ENCODE results near the gene HOXA10.

The HOXA10 gene

GRCh38 chr7:27183682-27184336 is 9.7 kb upstream of the HOXA10 start:
- DNase-seq (ENCODE audit: low read depth), result peak; percentile 78

GRCh38 chr7:27182861-27183681 is 9.0 kb upstream of the HOXA10 start:
- peak; percentile 61 for DNase-seq (ENCODE audit: low read depth)
- peak overlapping the region; percentile 74 for H3K4me3 ChIP-seq (ENCODE audit: low read depth, low read length)
- TF ChIP-seq POLR2A (IDR thresholded peaks at IDR 0.05; ENCODE audit: extremely low read depth, insufficient read length) (no peak), CTCF (IDR thresholded peaks at IDR 0.05; ENCODE audit: low read depth, low read length) (no peak), MAX (IDR thresholded peaks at IDR 0.05; ENCODE audit: low read depth, low read length) (no peak), MYC (IDR thresholded peaks at IDR 0.05; ENCODE audit: low read depth, low read length) (no peak)

More at GRCh38 chr7:27183682-27184336, 9.7 kb upstream of the HOXA10 start:
- TF ChIP-seq MYC (IDR thresholded peaks at IDR 0.05; ENCODE audit: low read depth, low read length) (peak; percentile 68), CTCF (IDR thresholded peaks at IDR 0.05; ENCODE audit: low read depth, low read length) (peak; percentile 16), MAX (IDR thresholded peaks at IDR 0.05; ENCODE audit: low read depth, low read length) (peak; percentile 78), POLR2A (IDR thresholded peaks at IDR 0.05; ENCODE audit: extremely low read depth, insufficient read length) (no peak)
- H3K4me3 ChIP-seq (ENCODE audit: low read depth, low read length), result peak overlapping the region; percentile 74

- DNase-seq (ENCODE audit: low read depth), result no peak
- H3K4me3 ChIP-seq (ENCODE audit: low read depth, low read length), result no peak overlapping the region
- TF ChIP-seq CTCF (IDR thresholded peaks at IDR 0.05; ENCODE audit: low read depth, low read length), result no peak
- TF ChIP-seq POLR2A (IDR thresholded peaks at IDR 0.05; ENCODE audit: extremely low read depth, insufficient read length), result no peak
These were observed 8.2 kb upstream of the HOXA10 start for GRCh38 chr7:27182285-27182841.

GRCh38 chr7:27181795-27182275 is 7.7 kb upstream of the HOXA10 start:
- H3K4me3 ChIP-seq (ENCODE audit: low read depth, low read length), result no peak overlapping the region
- DNase-seq (ENCODE audit: low read depth), result no peak
- TF ChIP-seq POLR2A (IDR thresholded peaks at IDR 0.05; ENCODE audit: extremely low read depth, insufficient read length) (no peak), CTCF (IDR thresholded peaks at IDR 0.05; ENCODE audit: low read depth, low read length) (no peak), MAX (IDR thresholded peaks at IDR 0.05; ENCODE audit: low read depth, low read length) (no peak), MYC (IDR thresholded peaks at IDR 0.05; ENCODE audit: low read depth, low read length) (no peak)

GRCh38 chr7:27180431-27181420 is 6.6 kb upstream of the HOXA10 start:
- no peak for DNase-seq (ENCODE audit: low read depth)
- TF ChIP-seq MAX (IDR thresholded peaks at IDR 0.05; ENCODE audit: low read depth, low read length) (no peak), POLR2A (IDR thresholded peaks at IDR 0.05; ENCODE audit: extremely low read depth, insufficient read length) (no peak), MYC (IDR thresholded peaks at IDR 0.05; ENCODE audit: low read depth, low read length) (no peak), CTCF (IDR thresholded peaks at IDR 0.05; ENCODE audit: low read depth, low read length) (no peak)
- H3K4me3 ChIP-seq (ENCODE audit: low read depth, low read length), result no peak overlapping the region
